ENCODE results near the gene ARHGEF11.

- TF ChIP-seq SP2 (IDR thresholded peaks at IDR 0.05; ENCODE audit: extremely low read depth, low read depth, low read length, poor library complexity, severe bottlenecking) (no peak), CTCF (IDR thresholded peaks at IDR 0.05 in 2 of 3, conservative IDR thresholded peaks at IDR 0.05 in 1 of 3; ENCODE audit: insufficient read depth in 2 of 3, low read depth in 1 of 3, low read length in 3 of 3) (no peak), SMARCB1 (IDR thresholded peaks at IDR 0.05; ENCODE audit: insufficient read length, low read depth) (no peak), GABPB2 (CRISPR knock-in tag; conservative IDR thresholded peaks at IDR 0.05) (no peak), EP300 (IDR thresholded peaks at IDR 0.05; ENCODE audit: low read length) (no peak), HNRNPL (IDR thresholded peaks at IDR 0.05; ENCODE audit: low read depth, low read length) (no peak), ZBTB33 (CRISPR knock-in tag; IDR thresholded peaks at IDR 0.05) (no peak), FOXM1 (IDR thresholded peaks at IDR 0.05; ENCODE audit: low read depth) (no peak), FOXM1 (CRISPR knock-in tag; IDR thresholded peaks at IDR 0.05; ENCODE audit: low read depth) (no peak), MAFG (tag; conservative IDR thresholded peaks at IDR 0.05) (no peak), DDX20 (tag; IDR thresholded peaks at IDR 0.05; ENCODE audit: low read depth) (no peak), HNRNPLL (IDR thresholded peaks at IDR 0.05; ENCODE audit: low read depth, low read length, poor library complexity, severe bottlenecking) (no peak), ZBTB1 (CRISPR knock-in tag; IDR thresholded peaks at IDR 0.05; ENCODE audit: borderline replicate concordance, low read depth) (no peak), ZFX (CRISPR knock-in tag; IDR thresholded peaks at IDR 0.05) (no peak), REST (IDR thresholded peaks at IDR 0.05; ENCODE audit: borderline replicate concordance) (no peak), REST (CRISPR knock-in tag; IDR thresholded peaks at IDR 0.05; ENCODE audit: low read depth) (no peak)
Measured at GRCh38 chr1:156944268-156944667, 101.3 kb downstream of the ARHGEF11 start.

Data from K562 (cell line).